WTC11 (cell line): ENCODE data around the gene PLTP. TPM values are rescaled to one million over a fixed set of nuclear protein-coding genes. Genes with fewer than 3 reads are reported as not detected.

Experiments
- ATAC-seq: fragments of 200-7000 bp; cut with Tn5 transposase; 2 replicates; pipeline ENCODE4 v1.10.0; 2021; ENCODE audit warnings: mild to moderate bottlenecking, moderate library complexity
- CTCF ChIA-PET: fragments of 300-600 bp; sonication (Branson Sonifier 250); formaldehyde crosslinking; loops from one replicate; lab custom pipeline; 2021; ENCODE audit warnings: antibody characterized with exemption; lab: Charles Lee
- POLR2A ChIA-PET: fragments of 350-600 bp; sonication (Branson Sonifier 250); formaldehyde crosslinking; loops from one replicate; lab custom pipeline; 2021; ENCODE audit warnings: antibody characterized with exemption; lab: Charles Lee
- DNase-seq: peaks from one replicate; pipeline ENCODE4 v3.0.0; 2021; ENCODE audit warnings: low spot score
- H3K27ac Mint-ChIP-seq: 2 replicates; pipeline ENCODE4 v1.8.0; 2021; ENCODE audit warnings: mixed read lengths
- H3K27me3 Mint-ChIP-seq: 2 replicates; pipeline ENCODE4 v1.8.0; 2021; ENCODE audit warnings: low read depth, mild to moderate bottlenecking, moderate library complexity, mixed read lengths
- H3K36me3 Mint-ChIP-seq: 2 replicates; pipeline ENCODE4 v1.8.0; 2021; ENCODE audit warnings: mixed read lengths
- H3K4me1 Mint-ChIP-seq: 2 replicates; pipeline ENCODE4 v1.8.0; 2022; ENCODE audit warnings: mixed read lengths
- H3K4me3 Mint-ChIP-seq: 2 replicates; pipeline ENCODE4 v1.8.0; 2021; ENCODE audit warnings: mild to moderate bottlenecking, moderate library complexity, mixed read lengths
- H3K9me3 Mint-ChIP-seq: 2 replicates; pipeline ENCODE4 v1.8.0; 2021; ENCODE audit warnings: mixed read lengths
- ARID4B ChIP-seq: sonication (generic); formaldehyde crosslinking; IDR thresholded peaks from 2 replicates; pipeline ENCODE4 v1.8.0; 2023; ENCODE audit warnings: missing genetic modification reagents, mild to moderate bottlenecking, borderline replicate concordance
- FOXK1 ChIP-seq: sonication (generic); formaldehyde crosslinking; IDR thresholded peaks from 2 replicates; pipeline ENCODE4 v1.8.0; 2022; ENCODE audit warnings: mild to moderate bottlenecking, moderate library complexity, missing genetic modification reagents
- GABPB1 ChIP-seq: sonication (generic); formaldehyde crosslinking; IDR thresholded peaks from 2 replicates; pipeline ENCODE4 v1.8.1; 2023; ENCODE audit warnings: mild to moderate bottlenecking, missing genetic modification reagents
- GTF2I ChIP-seq: fragments of 250-450 bp; sonication (Bioruptor Pico); conservative IDR thresholded peaks from 2 replicates; pipeline ENCODE4 v1.4.0; 2021; ENCODE audit warnings: mild to moderate bottlenecking
- IRF2 ChIP-seq: sonication (generic); formaldehyde crosslinking; IDR thresholded peaks from 2 replicates; pipeline ENCODE4 v1.8.0; 2022; ENCODE audit warnings: low read depth, missing genetic modification reagents, borderline replicate concordance
- JAZF1 ChIP-seq: fragments of 250-450 bp; sonication (Bioruptor Pico); IDR thresholded peaks from 2 replicates; pipeline ENCODE4 v1.9.0; 2021; ENCODE audit warnings: moderate library complexity, mild to moderate bottlenecking, inconsistent platforms
- MYBL2 ChIP-seq: sonication (generic); formaldehyde crosslinking; IDR thresholded peaks from 2 replicates; pipeline ENCODE4 v1.8.1; 2023; ENCODE audit warnings: mild to moderate bottlenecking, moderate library complexity, missing genetic modification reagents
- NFYB ChIP-seq: sonication (generic); formaldehyde crosslinking; conservative IDR thresholded peaks from 2 replicates; pipeline ENCODE4 v1.8.0; 2022; ENCODE audit warnings: low read depth, missing genetic modification reagents
- NR2C2 ChIP-seq: sonication (generic); formaldehyde crosslinking; IDR thresholded peaks from 2 replicates; pipeline ENCODE4 v1.8.0; 2022; ENCODE audit warnings: mild to moderate bottlenecking, missing genetic modification reagents
- RELA ChIP-seq: sonication (generic); formaldehyde crosslinking; IDR thresholded peaks from 2 replicates; pipeline ENCODE4 v1.8.1; 2022; ENCODE audit warnings: missing genetic modification reagents, mild to moderate bottlenecking, borderline replicate concordance
- SP1 ChIP-seq: sonication (generic); formaldehyde crosslinking; conservative IDR thresholded peaks from 2 replicates; pipeline ENCODE4 v1.8.1; 2022; ENCODE audit warnings: missing genetic modification reagents
- TEAD4 ChIP-seq: sonication (generic); formaldehyde crosslinking; IDR thresholded peaks from 2 replicates; pipeline ENCODE4 v1.8.0; 2022; ENCODE audit warnings: mild to moderate bottlenecking, missing genetic modification reagents
- TP53 ChIP-seq: sonication (generic); formaldehyde crosslinking; IDR thresholded peaks from 2 replicates; pipeline ENCODE4 v1.8.1; 2023; ENCODE audit warnings: mild to moderate bottlenecking, missing genetic modification reagents
- total RNA-seq: library from RNA; stranded (reverse); gene quantifications from 3 replicates; pipeline ENCODE4 v1.2.3, GENCODE V29; 2021
- TF ChIP-seq, protein P1 (sequence below): fragments of 250-450 bp; sonication (Bioruptor Pico); IDR thresholded peaks from 2 replicates; pipeline ENCODE4 v1.8.0; 2021; ENCODE audit warnings: mild to moderate bottlenecking
- TF ChIP-seq, protein P2 (sequence below): fragments of 250-450 bp; sonication (Bioruptor Pico); IDR thresholded peaks from 2 replicates; pipeline ENCODE4 v2.1.2; 2022; ENCODE audit warnings: mild to moderate bottlenecking, moderate library complexity

PLTP gene
- total RNA-seq, 1 experiment from 2014 or later = 109 TPM

DNA sequence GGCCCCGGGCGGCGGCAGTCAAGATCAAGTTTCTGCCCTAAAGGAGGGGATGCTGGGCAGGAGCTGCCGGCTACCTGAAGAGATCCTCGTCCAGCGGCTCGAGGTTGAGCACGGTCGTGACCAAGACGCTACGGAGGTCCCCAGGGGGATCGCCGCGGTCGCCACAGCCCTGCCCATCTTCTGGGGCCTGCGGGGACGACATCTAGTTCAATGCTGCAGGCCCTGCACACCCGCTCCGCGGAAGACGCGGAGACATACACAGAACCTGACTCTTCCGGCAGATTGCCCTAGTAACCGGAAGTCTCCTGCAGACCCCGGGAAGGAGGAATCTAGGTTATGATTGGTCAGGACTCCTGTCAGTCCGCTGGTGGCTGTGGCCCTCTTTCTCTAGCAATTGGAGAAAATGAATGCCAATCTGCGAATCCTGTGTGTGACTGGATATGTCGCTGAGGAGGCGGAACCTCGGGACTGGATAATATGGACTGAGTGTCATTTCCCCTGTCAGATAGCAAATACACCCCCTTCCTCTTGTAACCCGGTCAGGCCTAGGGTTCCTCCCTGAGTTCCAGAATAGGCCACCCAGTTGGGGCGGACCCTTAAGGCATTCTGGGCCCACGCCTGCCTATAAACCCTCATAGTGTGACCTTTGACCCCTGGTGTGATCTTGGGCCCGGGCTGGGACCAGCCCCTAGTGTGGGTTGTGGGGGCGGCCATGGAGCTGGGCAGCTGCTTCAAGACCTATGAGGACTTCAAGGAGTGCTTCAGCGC, 54.7 kb downstream of the PLTP start, which contains the start of the genes ACOT8 and ZSWIM3:
TSS of gene ACOT8 (minus strand) at position 279 of the 768 bp plus-strand sequence. CDS start at position 202, 77 bp downstream.
TSS of gene ZSWIM3 (plus strand) at position 501 of the 768 bp plus-strand sequence. CDS start at position 713, 212 bp downstream.
- Mint-ChIP-seq H3K9me3 (no peaks in the 10 kb centered on the region), H3K36me3 (0 out of 2 replicates have a peak, but pooled peaks cover 4% of the 10 kb centered on the region), H3K4me3 (peak within 1 kb of the TSS; percentile 92), H3K27me3 (no peaks in the 10 kb centered on the region), H3K27ac (peak within 1 kb of the TSS; percentile 95), H3K4me1 (peaks cover 60% of the 10 kb centered on the region)
- ChIA-PET CTCF (interaction anchor here (0.6 to 2.5 kb wide), 7 partner anchors 14 to 112 kb away, joined by 3 to 12 read pairs (median 4); no protein-coding TSS in a partner anchor), POLR2A (interaction anchor here (0.7 to 1.0 kb wide), 2 partner anchors 24 to 25 kb away, joined by 3 to 4 read pairs; partner anchors contain the start of gene ZSWIM1)
- DNase-seq (peak; percentile 95), ATAC-seq (peak; percentile 90)
- TF ChIP-seq NFYB (CRISPR knock-in tag) (peak; percentile 98), TEAD4 (no peak), ARID4B (0 out of 2 replicates have a peak, but pooled peaks have one; percentile 61), SP1 (CRISPR knock-in tag) (peak; percentile 49), GABPB1 (CRISPR knock-in tag) (peak; percentile 72), RELA (CRISPR knock-in tag) (no peak), GTF2I (CRISPR knock-in tag) (no peak), NR2C2 (CRISPR knock-in tag) (0 out of 2 replicates have a peak, but pooled peaks have one; percentile 55), FOXK1 (CRISPR knock-in tag) (0 out of 2 replicates have a peak, but pooled peaks have one; percentile 36), IRF2 (CRISPR knock-in tag) (no peak), MYBL2 (CRISPR knock-in tag) (0 out of 2 replicates have a peak, but pooled peaks have one; percentile 16)
- TF ChIP-seq, protein P1, sequence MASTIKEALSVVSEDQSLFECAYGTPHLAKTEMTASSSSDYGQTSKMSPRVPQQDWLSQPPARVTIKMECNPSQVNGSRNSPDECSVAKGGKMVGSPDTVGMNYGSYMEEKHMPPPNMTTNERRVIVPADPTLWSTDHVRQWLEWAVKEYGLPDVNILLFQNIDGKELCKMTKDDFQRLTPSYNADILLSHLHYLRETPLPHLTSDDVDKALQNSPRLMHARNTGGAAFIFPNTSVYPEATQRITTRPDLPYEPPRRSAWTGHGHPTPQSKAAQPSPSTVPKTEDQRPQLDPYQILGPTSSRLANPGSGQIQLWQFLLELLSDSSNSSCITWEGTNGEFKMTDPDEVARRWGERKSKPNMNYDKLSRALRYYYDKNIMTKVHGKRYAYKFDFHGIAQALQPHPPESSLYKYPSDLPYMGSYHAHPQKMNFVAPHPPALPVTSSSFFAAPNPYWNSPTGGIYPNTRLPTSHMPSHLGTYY = no peak
- TF ChIP-seq, protein P2, sequence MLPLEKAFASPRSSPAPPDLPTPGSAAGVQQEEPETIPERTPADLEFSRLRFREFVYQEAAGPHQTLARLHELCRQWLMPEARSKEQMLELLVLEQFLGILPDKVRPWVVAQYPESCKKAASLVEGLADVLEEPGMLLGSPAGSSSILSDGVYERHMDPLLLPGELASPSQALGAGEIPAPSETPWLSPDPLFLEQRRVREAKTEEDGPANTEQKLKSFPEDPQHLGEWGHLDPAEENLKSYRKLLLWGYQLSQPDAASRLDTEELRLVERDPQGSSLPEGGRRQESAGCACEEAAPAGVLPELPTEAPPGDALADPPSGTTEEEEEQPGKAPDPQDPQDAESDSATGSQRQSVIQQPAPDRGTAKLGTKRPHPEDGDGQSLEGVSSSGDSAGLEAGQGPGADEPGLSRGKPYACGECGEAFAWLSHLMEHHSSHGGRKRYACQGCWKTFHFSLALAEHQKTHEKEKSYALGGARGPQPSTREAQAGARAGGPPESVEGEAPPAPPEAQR (CRISPR knock-in tag) = no peak

GRCh38 chr20:45853484-45853883, 58.5 kb downstream of the PLTP start:
- Mint-ChIP-seq H3K4me3 (peak overlapping the region; percentile 38), H3K9me3 (no peaks in the 10 kb centered on the region), H3K4me1 (peaks cover 57% of the 10 kb centered on the region), H3K27me3 (no peaks in the 10 kb centered on the region), H3K36me3 (peaks cover 19% of the 10 kb centered on the region; the same call in 1 of the 2 replicates), H3K27ac (peak overlapping the region; percentile 94)
- ATAC-seq (peak; percentile 4), DNase-seq (no peak)
- peak; percentile 70; the same call in 1 of the 2 replicates for TF ChIP-seq JAZF1
- no peak for TF ChIP-seq TP53
- CTCF ChIA-PET = interaction anchor here (0.8 to 3.5 kb wide), 5 partner anchors 29 to 82 kb away, joined by 3 to 19 read pairs (median 6); partner anchors contain the start of genes CTSA and NEURL2
- POLR2A ChIA-PET = interaction anchor here (1.4 kb wide), 1 partner anchor 37 kb away, joined by 4 read pairs; the partner anchor contains the start of genes CTSA and NEURL2
